MCF 10A (cell line): ENCODE results near the gene NBEAL1. TPM values are rescaled to one million over a fixed set of nuclear protein-coding genes. Genes with fewer than 3 reads are reported as not detected.
A peak's percentile ranks its signal among the peaks of the same experiment; 100 is the strongest.
"Not testable (repeated sequence)": the region's sequence is repeated elsewhere in the genome, so short reads cannot be mapped to it uniquely, and the experiment has no call there.

ENCODE experiments used
- BruUV-seq: library from RNA; stranded (reverse); fragments of 400-500 nt; replicated peaks from 2 replicates; lab custom pipeline; 2021; lab: Mats Ljungman, UMichigan
- CTCF ChIA-PET: fragments of 300-600 bp; sonication (Branson Sonifier 250); formaldehyde crosslinking; extraction: SDS; loops from one replicate; lab custom pipeline; 2021; ENCODE audit warnings: antibody characterized with exemption, inconsistent platforms; lab: Yijun Ruan, JAX
- POLR2A ChIA-PET: fragments of 300-600, 350-650 bp; sonication (Branson Sonifier 250); formaldehyde crosslinking; extraction: SDS; loops from one replicate; lab custom pipeline; 2020; ENCODE audit warnings: antibody characterized with exemption, inconsistent platforms; lab: Yijun Ruan, JAX
- DNase-seq: peaks from one replicate; pipeline ENCODE4 v3.0.0-alpha.2; 2018; ENCODE audit not compliant: unreplicated experiment
- H3K27ac Mint-ChIP-seq: one replicate; pipeline ENCODE4 v1.8.0; 2022; ENCODE audit warnings: mild to moderate bottlenecking, low read depth, mixed read lengths; ENCODE audit not compliant: unreplicated experiment
- H3K27me3 Mint-ChIP-seq: one replicate; pipeline ENCODE4 v1.8.0; 2022; ENCODE audit warnings: mixed read lengths; ENCODE audit not compliant: insufficient read depth, unreplicated experiment
- H3K36me3 Mint-ChIP-seq: one replicate; pipeline ENCODE4 v1.8.0; 2022; ENCODE audit warnings: mild to moderate bottlenecking, moderate library complexity, mixed read lengths; ENCODE audit not compliant: insufficient read depth, unreplicated experiment
- H3K4me1 Mint-ChIP-seq: one replicate; pipeline ENCODE4 v1.8.0; 2022; ENCODE audit warnings: mixed read lengths; ENCODE audit not compliant: insufficient read depth, unreplicated experiment
- H3K4me3 Mint-ChIP-seq: one replicate; pipeline ENCODE4 v1.8.0; 2022; ENCODE audit warnings: mild to moderate bottlenecking, moderate library complexity, mixed read lengths; ENCODE audit not compliant: unreplicated experiment
- H3K9me3 Mint-ChIP-seq: one replicate; pipeline ENCODE4 v1.8.0; 2022; ENCODE audit warnings: mixed read lengths; ENCODE audit not compliant: unreplicated experiment
- CTCF ChIP-seq: fragments of 200-600 bp; IDR thresholded peaks from one replicate; pipeline ENCODE4 v1.8.0; 2022; ENCODE audit warnings: antibody characterized with exemption, mild to moderate bottlenecking; ENCODE audit not compliant: unreplicated experiment
- intact Hi-C: fragments of 100-400 bp; cut with micrococcal nuclease; formaldehyde crosslinking; loops from 2 replicates; pipeline ENCODE4 v1.14.1; 2022
- total RNA-seq: library from RNA; stranded (reverse); gene quantifications from 2 replicates; pipeline ENCODE4 v1.2.3, GENCODE V29; 2022

Gene NBEAL1
- total RNA-seq, 1 experiment from 2014 or later = 18.8 TPM

- CTCF ChIA-PET = no interaction called here
- DNase-seq = no peak
- intact Hi-C loops = no loop called here
- Mint-ChIP-seq H3K36me3 (peaks cover 31% of the 10 kb centered on the region), H3K9me3 (no peaks in the 10 kb centered on the region), H3K27ac (no peak overlapping the region), H3K27me3 (no peaks in the 10 kb centered on the region), H3K4me1 (no peaks in the 10 kb centered on the region), H3K4me3 (no peak overlapping the region)
- POLR2A ChIA-PET = no interaction called here
- no TSS peak for BruUV-seq
- no peak for TF ChIP-seq CTCF
Measured at GRCh38 chr2:202982779-202983491, 31.7 kb upstream of the NBEAL1 start.

- CTCF ChIA-PET = no interaction called here
- H3K9me3 Mint-ChIP-seq = no peaks in the 10 kb centered on the region
- no peak for DNase-seq
- H3K27ac Mint-ChIP-seq = no peak overlapping the region
- POLR2A ChIA-PET = no interaction called here
- H3K36me3 Mint-ChIP-seq = no peaks in the 10 kb centered on the region
- no peaks in the 10 kb centered on the region for H3K4me1 Mint-ChIP-seq
- H3K4me3 Mint-ChIP-seq = no peak overlapping the region
- H3K27me3 Mint-ChIP-seq = no peaks in the 10 kb centered on the region
- BruUV-seq = no TSS peak
- no peak for TF ChIP-seq CTCF
- intact Hi-C loops = no loop called here
Measured at GRCh38 chr2:202989749-202990148, 24.9 kb upstream of the NBEAL1 start.

GRCh38 chr2:202990501-202990900, 24.2 kb upstream of the NBEAL1 start:
- Mint-ChIP-seq H3K27me3 (no peaks in the 10 kb centered on the region), H3K9me3 (no peaks in the 10 kb centered on the region), H3K36me3 (no peaks in the 10 kb centered on the region), H3K4me1 (no peaks in the 10 kb centered on the region), H3K27ac (no peak overlapping the region), H3K4me3 (no peak overlapping the region)
- intact Hi-C loops = no loop called here
- CTCF ChIA-PET = no interaction called here
- DNase-seq = no peak
- POLR2A ChIA-PET = no interaction called here
- no TSS peak for BruUV-seq
- TF ChIP-seq CTCF = no peak

GRCh38 chr2:202997113-202997512, 17.6 kb upstream of the NBEAL1 start:
- DNase-seq = peak; percentile 56

More at GRCh38 chr2:202997113-202997512, 17.6 kb upstream of the NBEAL1 start:
- H3K4me1 Mint-ChIP-seq, H3K9me3 Mint-ChIP-seq, intact Hi-C loops, H3K36me3 Mint-ChIP-seq, H3K27me3 Mint-ChIP-seq, CTCF ChIA-PET, H3K4me3 Mint-ChIP-seq, BruUV-seq, H3K27ac Mint-ChIP-seq: not testable (repeated sequence)
- POLR2A ChIA-PET = interaction anchor here (1.0 to 1.3 kb wide), 2 partner anchors 14 to 18 kb away, joined by 3 to 4 read pairs; partner anchors contain the start of gene NBEAL1
